Measurements from ENCODE around the gene GNA15.
"Not testable (repeated sequence)": the region's sequence is repeated elsewhere in the genome, so short reads cannot be mapped to it uniquely, and the experiment has no call there.

The GNA15 gene

GRCh38 chr19:3135961-3136683 is at the start of gene GNA15:
GNA15 (plus strand) TSS chr19:3136033; CDS start chr19:3136451, 418 bp downstream.
- Histone ChIP-seq H3K27ac (ENCODE audit: low read depth, low read length) (no peak within 1 kb of the TSS), H3K9me3 (ENCODE audit: low read length) (no peaks in the 10 kb centered on the region), H3K4me1 (ENCODE audit: insufficient read depth, low read length) (no peaks in the 10 kb centered on the region), H3K36me3 (ENCODE audit: insufficient read depth, low read length) (no peaks in the 10 kb centered on the region), H3K27me3 (ENCODE audit: control insufficient read depth in 1 of 2, insufficient read depth in 2 of 2, low read length in 2 of 2) (peaks cover 0 to 4% of the 10 kb centered on the region in 2 donors), H3K4me3 (ENCODE audit: low read depth in 1 of 2, low read length in 2 of 2) (peak within 1 kb of the TSS in 1 of 2 donors; percentile 5), H3K9ac (ENCODE audit: low read length) (no peak within 1 kb of the TSS)

GRCh38 chr19:3087769-3088168 is 48.1 kb upstream of the GNA15 start:
- Histone ChIP-seq H3K36me3 (ENCODE audit: insufficient read depth, low read length) (no peaks in the 10 kb centered on the region), H3K4me3 (ENCODE audit: low read depth in 1 of 2, low read length in 2 of 2) (no peak overlapping the region), H3K27me3 (ENCODE audit: control insufficient read depth in 1 of 2, insufficient read depth in 2 of 2, low read length in 2 of 2) (no peaks in the 10 kb centered on the region), H3K9ac (ENCODE audit: low read length) (no peak overlapping the region), H3K9me3 (ENCODE audit: low read length) (no peaks in the 10 kb centered on the region), H3K27ac (ENCODE audit: low read depth, low read length) (no peak overlapping the region), H3K4me1 (ENCODE audit: insufficient read depth, low read length) (no peaks in the 10 kb centered on the region)

GRCh38 chr19:3089299-3089855 is 46.5 kb upstream of the GNA15 start:
- not testable (repeated sequence) for H3K9me3 ChIP-seq (ENCODE audit: low read length); H3K27me3 ChIP-seq (ENCODE audit: control insufficient read depth in 1 of 2, insufficient read depth in 2 of 2, low read length in 2 of 2); H3K27ac ChIP-seq (ENCODE audit: low read depth, low read length); H3K36me3 ChIP-seq (ENCODE audit: insufficient read depth, low read length); H3K4me3 ChIP-seq (ENCODE audit: low read depth in 1 of 2, low read length in 2 of 2); H3K4me1 ChIP-seq (ENCODE audit: insufficient read depth, low read length); H3K9ac ChIP-seq (ENCODE audit: low read length)

GRCh38 chr19:3094601-3095440 is 41.0 kb upstream of the GNA15 start:
- Histone ChIP-seq H3K36me3 (ENCODE audit: insufficient read depth, low read length) (no peaks in the 10 kb centered on the region), H3K4me1 (ENCODE audit: insufficient read depth, low read length) (peaks cover 47% of the 10 kb centered on the region), H3K9ac (ENCODE audit: low read length) (peak overlapping the region; percentile 95), H3K9me3 (ENCODE audit: low read length) (no peaks in the 10 kb centered on the region), H3K27ac (ENCODE audit: low read depth, low read length) (peak overlapping the region; percentile 76), H3K27me3 (ENCODE audit: control insufficient read depth in 1 of 2, insufficient read depth in 2 of 2, low read length in 2 of 2) (no peaks in the 10 kb centered on the region), H3K4me3 (ENCODE audit: low read depth in 1 of 2, low read length in 2 of 2) (peak overlapping the region; percentile 77 to 98)

- Histone ChIP-seq H3K27ac (ENCODE audit: low read depth, low read length) (peak overlapping the region; percentile 7), H3K9me3 (ENCODE audit: low read length) (no peaks in the 10 kb centered on the region), H3K36me3 (ENCODE audit: insufficient read depth, low read length) (no peaks in the 10 kb centered on the region), H3K4me3 (ENCODE audit: low read depth in 1 of 2, low read length in 2 of 2) (peak overlapping the region; percentile 77 to 98), H3K9ac (ENCODE audit: low read length) (peak overlapping the region; percentile 95), H3K27me3 (ENCODE audit: control insufficient read depth in 1 of 2, insufficient read depth in 2 of 2, low read length in 2 of 2) (no peaks in the 10 kb centered on the region), H3K4me1 (ENCODE audit: insufficient read depth, low read length) (peaks cover 55% of the 10 kb centered on the region)
Measured at GRCh38 chr19:3095441-3096191, 40.2 kb upstream of the GNA15 start.

GRCh38 chr19:3096267-3096901 is 39.4 kb upstream of the GNA15 start:
- Histone ChIP-seq H3K9ac (ENCODE audit: low read length) (peak overlapping the region; percentile 95), H3K27me3 (ENCODE audit: control insufficient read depth in 1 of 2, insufficient read depth in 2 of 2, low read length in 2 of 2) (no peaks in the 10 kb centered on the region), H3K4me1 (ENCODE audit: insufficient read depth, low read length) (peaks cover 59% of the 10 kb centered on the region), H3K36me3 (ENCODE audit: insufficient read depth, low read length) (no peaks in the 10 kb centered on the region), H3K9me3 (ENCODE audit: low read length) (no peaks in the 10 kb centered on the region), H3K4me3 (ENCODE audit: low read depth in 1 of 2, low read length in 2 of 2) (peak overlapping the region; percentile 77 to 98), H3K27ac (ENCODE audit: low read depth, low read length) (peak overlapping the region; percentile 24)

GRCh38 chr19:3096902-3097326 is 38.9 kb upstream of the GNA15 start:
- peaks cover 59% of the 10 kb centered on the region for H3K4me1 ChIP-seq (ENCODE audit: insufficient read depth, low read length)
- H3K27ac ChIP-seq (ENCODE audit: low read depth, low read length): peak overlapping the region; percentile 52
- peak overlapping the region; percentile 15 for H3K9ac ChIP-seq (ENCODE audit: low read length)
- no peaks in the 10 kb centered on the region for H3K27me3 ChIP-seq (ENCODE audit: control insufficient read depth in 1 of 2, insufficient read depth in 2 of 2, low read length in 2 of 2)
- no peaks in the 10 kb centered on the region for H3K36me3 ChIP-seq (ENCODE audit: insufficient read depth, low read length)
- no peaks in the 10 kb centered on the region for H3K9me3 ChIP-seq (ENCODE audit: low read length)
- peak overlapping the region in 1 of 2 donors; percentile 77 for H3K4me3 ChIP-seq (ENCODE audit: low read depth in 1 of 2, low read length in 2 of 2)

- peaks cover 59% of the 10 kb centered on the region for H3K4me1 ChIP-seq (ENCODE audit: insufficient read depth, low read length)
- peak overlapping the region; percentile 55 for H3K27ac ChIP-seq (ENCODE audit: low read depth, low read length)
- peak overlapping the region; percentile 54 for H3K9ac ChIP-seq (ENCODE audit: low read length)
- H3K4me3 ChIP-seq (ENCODE audit: low read depth in 1 of 2, low read length in 2 of 2): peak overlapping the region in 1 of 2 donors; percentile 77
- no peaks in the 10 kb centered on the region for H3K36me3 ChIP-seq (ENCODE audit: insufficient read depth, low read length)
- no peaks in the 10 kb centered on the region for H3K27me3 ChIP-seq (ENCODE audit: control insufficient read depth in 1 of 2, insufficient read depth in 2 of 2, low read length in 2 of 2)
- H3K9me3 ChIP-seq (ENCODE audit: low read length): no peaks in the 10 kb centered on the region
Measured at GRCh38 chr19:3097442-3097871, 38.4 kb upstream of the GNA15 start.

- Histone ChIP-seq H3K27ac (ENCODE audit: low read depth, low read length) (peak overlapping the region; percentile 55), H3K9ac (ENCODE audit: low read length) (peak overlapping the region; percentile 54), H3K4me3 (ENCODE audit: low read depth in 1 of 2, low read length in 2 of 2) (peak overlapping the region; percentile 45 to 77), H3K27me3 (ENCODE audit: control insufficient read depth in 1 of 2, insufficient read depth in 2 of 2, low read length in 2 of 2) (no peaks in the 10 kb centered on the region), H3K9me3 (ENCODE audit: low read length) (no peaks in the 10 kb centered on the region), H3K4me1 (ENCODE audit: insufficient read depth, low read length) (peaks cover 59% of the 10 kb centered on the region), H3K36me3 (ENCODE audit: insufficient read depth, low read length) (no peaks in the 10 kb centered on the region)
Measured at GRCh38 chr19:3098141-3098514, 37.7 kb upstream of the GNA15 start.

- peak overlapping the region; percentile 45 to 77 for H3K4me3 ChIP-seq (ENCODE audit: low read depth in 1 of 2, low read length in 2 of 2)
- H3K27me3 ChIP-seq (ENCODE audit: control insufficient read depth in 1 of 2, insufficient read depth in 2 of 2, low read length in 2 of 2): no peaks in the 10 kb centered on the region
- peak overlapping the region; percentile 55 for H3K27ac ChIP-seq (ENCODE audit: low read depth, low read length)
- H3K9ac ChIP-seq (ENCODE audit: low read length): peak overlapping the region; percentile 54
- no peaks in the 10 kb centered on the region for H3K9me3 ChIP-seq (ENCODE audit: low read length)
- peaks cover 63% of the 10 kb centered on the region for H3K4me1 ChIP-seq (ENCODE audit: insufficient read depth, low read length)
- H3K36me3 ChIP-seq (ENCODE audit: insufficient read depth, low read length): no peaks in the 10 kb centered on the region
Measured at GRCh38 chr19:3098515-3099346, 37.1 kb upstream of the GNA15 start.
